HG03432 (cell line): ENCODE data around the gene PYROXD2.

Experiments used
- ATAC-seq: cut with Tn5 transposase; IDR thresholded peaks from one replicate; pipeline ENCODE4 v1.9.1; 2021; ENCODE audit warnings: mild to moderate bottlenecking, moderate library complexity; ENCODE audit not compliant: unreplicated experiment

Gene PYROXD2

DNA sequence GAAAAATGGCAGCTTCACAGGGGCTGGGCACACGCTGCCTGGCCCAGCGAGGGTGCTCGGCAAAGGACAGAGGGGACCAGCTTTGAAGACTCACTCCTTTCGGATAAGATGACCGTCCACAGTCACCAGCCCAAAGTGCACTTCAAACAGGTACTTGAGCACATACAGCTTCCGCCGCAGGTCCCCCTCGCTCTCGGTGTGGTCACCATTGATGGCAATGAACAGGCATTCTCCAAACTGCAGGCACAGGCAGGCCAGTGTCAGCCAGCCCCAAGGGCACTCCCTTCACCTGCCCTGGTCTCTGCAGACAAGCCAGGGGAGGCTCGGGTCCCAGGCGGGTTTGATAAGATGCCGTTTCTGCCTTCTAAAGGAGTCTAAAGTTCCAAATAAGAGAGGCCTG lies 20.2 kb upstream of the PYROXD2 start:
- ATAC-seq, result no peak

DNA sequence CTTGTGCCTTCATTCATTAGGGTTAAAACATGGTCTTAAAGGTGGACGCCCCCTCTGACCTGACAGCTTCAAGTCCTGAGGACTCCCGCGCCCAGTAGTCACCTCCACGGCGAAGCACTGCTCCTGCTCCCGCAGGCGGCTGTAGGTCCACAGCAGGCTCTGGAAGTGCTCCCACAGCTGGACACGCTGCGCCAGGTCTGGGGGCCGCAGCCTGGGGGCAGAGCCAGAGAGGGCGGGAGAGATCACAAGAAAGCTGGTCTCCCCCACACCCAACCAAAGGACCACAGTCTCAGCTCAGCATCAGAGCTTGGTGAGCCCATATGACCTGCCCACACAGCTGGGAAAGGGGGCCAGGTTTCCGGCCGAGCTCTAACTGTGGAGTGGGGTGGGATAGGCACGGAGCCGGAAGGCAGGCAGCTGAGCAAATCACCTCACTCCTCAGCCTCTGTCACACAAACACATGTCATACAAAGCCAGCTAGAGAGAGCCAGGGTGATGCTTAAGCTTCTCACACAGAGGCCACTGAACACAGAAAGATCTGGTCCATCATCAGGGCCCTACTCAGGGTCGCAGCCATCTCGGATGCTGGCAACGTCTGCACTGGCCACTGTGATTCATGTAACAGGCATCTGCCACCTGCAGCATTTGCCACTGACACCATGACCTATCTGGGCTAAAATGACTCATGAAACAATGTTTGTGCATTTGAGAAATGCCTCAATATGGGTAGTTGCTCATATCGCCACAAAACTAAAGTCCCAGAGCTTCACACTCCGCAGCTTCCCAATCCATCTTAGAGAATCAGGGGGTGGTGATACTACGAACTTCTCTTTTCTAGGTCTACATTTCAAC lies 19.1 kb upstream of the PYROXD2 start:
- ATAC-seq, result no peak

DNA sequence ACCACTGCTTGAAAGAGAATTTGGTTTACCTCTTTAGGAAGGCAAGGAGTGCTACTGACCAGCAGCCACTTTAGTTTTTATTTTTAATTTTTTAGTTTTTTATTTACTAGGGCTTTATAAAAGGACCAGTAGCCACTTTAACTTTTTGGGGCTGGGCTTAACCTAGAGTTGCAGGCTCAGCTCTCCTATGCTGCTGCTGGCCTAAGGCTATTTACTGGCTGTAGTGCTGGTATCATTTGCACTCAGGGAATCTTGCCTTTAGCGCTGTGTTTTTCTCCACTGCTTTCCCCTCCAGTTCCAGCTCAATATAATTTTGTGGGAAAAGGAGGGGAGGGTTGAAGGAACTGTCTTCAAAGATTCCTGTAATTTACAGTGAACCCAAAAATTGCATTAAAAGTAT lies 18.4 kb upstream of the PYROXD2 start:
- no peak for ATAC-seq

DNA sequence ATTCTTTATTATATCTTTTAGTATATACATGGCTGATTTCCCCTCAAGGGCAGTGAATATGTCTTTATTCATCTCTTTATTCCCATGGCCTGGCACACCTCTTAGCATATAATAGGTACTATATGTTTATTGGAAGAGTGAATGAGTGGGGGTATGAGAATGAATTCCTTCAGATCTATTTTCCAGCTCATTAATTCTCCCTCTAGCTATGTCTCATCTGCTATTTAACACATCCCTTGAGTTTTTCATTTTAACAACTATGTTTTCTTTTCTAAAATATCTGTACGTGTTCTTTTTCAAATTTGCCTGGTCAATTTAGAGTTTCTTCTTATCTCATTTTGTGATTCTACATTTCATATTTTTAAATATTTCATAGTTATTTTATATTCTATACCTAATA lies 17.3 kb upstream of the PYROXD2 start:
- ATAC-seq, result no peak

DNA sequence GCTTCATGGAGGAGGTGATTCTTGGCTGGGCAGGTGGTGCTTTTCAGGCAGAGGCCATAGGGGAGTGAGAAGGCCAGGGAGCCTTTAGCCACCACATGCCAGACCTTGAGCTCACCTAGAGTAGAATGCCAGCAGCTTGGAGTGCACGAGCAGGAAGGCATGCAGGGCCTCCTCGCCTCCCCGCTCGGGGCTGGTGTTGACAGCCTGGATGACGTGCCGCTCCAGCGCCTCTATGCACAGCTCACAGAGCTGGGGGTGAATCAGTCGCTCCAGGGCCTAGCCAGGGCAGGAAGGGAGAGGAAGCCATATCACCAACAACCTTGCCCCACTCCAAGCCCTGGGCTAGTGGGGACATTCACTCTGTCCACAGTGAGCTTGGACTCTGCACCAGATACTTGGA lies 16.0 kb upstream of the PYROXD2 start:
- no peak for ATAC-seq

DNA sequence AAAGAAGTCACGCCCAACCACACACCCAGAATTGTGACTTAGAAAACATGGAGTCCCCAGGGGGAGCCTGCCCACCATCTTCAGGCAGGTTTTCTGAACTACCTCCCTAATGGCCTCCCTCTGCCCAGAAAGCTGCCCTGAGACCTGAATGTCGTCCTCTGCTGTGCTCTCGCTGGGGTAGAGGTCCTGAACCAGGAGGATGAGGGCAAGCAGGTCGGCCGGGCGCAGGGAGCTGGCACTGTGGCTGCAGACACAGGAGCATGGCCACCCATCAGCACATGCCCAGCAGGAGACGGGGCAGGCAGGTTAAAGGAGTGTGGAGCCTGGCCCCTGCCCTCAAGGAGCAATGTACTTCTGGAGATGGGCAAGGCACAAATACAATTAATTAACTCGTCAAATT lies 15.4 kb upstream of the PYROXD2 start:
- ATAC-seq, result no peak

DNA sequence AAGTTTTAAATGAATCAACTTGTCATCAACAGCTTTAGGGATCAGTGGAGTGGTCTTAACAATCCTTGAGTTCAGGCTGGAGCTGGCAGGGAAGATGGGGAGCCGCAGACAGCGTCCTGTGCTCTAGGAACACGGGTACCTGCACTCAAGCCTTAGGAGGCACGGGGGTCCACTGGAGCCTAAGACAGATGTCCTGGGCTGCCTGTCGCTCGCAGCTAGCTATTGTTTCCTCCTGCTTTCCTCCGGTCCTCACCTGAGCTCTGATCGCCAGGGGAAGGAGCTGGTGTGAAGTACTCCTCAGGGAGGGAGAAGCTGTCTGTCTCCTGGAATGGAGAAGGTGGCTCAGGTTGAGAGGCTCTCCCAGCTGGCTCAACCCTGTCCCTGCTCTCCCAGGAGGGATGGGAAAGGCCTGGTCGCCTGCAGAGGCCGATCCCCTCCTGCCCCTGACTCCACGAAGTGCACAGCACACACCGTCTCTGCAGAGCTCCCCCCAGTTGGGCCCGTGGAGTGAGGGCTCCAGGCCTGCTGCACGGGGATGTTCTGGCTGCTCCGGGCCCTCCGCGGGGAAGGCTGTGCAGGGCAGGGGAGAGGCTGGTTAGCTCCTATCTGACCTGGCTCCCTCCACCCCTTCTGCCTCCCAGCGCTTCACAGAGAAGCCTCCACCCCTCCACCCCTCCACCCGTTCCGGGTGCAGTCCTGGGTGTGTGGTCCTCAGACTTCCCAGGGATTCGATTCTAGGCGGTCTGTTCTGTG lies 14.5 kb upstream of the PYROXD2 start:
- ATAC-seq, result no peak

DNA sequence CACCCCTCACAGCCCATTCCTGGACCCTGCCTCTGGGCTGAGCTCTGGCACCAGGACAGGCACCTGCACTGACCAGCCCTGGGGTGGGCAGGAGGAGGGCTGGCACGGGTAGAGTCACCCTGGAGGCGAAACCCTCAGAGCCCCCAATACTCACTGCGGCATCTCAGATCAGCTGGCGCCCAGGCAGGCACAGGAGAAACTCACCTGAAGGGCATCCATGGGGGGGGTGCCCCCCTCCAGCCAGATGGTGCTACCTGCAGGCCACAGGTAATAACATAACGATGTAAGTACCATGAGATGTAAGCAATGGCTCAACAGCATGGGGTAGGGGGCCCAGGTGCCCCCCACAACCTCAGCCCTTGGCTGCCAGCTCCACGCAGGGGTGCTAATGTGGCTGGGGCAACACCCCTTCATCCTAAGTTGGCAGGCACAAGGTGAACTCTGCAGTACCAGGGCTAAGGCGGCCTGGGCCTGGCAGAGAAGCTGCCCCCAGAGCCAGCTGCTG lies 12.1 kb upstream of the PYROXD2 start:
- no peak for ATAC-seq

DNA sequence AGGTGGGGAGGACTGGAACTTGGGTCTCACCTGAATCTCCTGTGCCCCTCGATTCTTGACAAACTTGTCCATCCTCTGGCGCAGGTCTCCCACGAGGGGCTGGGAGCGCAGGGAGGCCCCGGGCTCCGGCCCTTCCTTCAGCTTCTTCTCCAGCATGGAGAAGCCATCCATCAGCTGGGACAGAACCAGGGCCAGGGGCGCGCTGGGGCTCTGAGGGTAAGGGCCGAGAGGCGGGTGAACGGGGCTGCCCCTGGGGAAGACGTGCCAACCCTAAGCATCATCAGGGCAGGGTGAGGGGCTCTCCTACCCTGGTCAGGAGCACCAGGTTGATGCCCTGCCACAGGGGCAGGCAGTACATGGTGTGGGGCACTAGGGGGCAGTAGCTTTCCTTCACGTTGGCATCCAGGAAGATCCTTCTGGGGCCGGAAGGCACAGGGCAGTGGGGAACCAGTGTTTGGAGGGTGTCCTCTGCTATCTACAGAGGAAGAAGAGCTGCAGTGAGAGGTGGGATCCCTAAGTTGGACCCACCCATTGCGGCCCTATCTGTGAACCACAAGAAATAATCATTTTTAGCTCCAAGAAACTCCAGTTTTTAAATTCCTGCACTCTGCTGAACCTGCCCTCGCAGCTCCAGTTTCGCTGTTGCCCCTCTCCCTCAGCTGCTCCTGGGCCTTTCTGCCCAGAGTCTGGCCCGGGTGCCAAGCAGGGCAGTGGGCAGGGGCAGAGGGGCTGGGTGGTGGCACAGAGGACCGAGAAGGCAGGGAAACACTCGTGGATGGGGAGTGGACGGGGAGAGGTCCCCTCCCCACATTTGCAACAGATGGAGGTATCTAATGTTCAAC lies 10.8 kb upstream of the PYROXD2 start:
- ATAC-seq, result peak; percentile 74

DNA sequence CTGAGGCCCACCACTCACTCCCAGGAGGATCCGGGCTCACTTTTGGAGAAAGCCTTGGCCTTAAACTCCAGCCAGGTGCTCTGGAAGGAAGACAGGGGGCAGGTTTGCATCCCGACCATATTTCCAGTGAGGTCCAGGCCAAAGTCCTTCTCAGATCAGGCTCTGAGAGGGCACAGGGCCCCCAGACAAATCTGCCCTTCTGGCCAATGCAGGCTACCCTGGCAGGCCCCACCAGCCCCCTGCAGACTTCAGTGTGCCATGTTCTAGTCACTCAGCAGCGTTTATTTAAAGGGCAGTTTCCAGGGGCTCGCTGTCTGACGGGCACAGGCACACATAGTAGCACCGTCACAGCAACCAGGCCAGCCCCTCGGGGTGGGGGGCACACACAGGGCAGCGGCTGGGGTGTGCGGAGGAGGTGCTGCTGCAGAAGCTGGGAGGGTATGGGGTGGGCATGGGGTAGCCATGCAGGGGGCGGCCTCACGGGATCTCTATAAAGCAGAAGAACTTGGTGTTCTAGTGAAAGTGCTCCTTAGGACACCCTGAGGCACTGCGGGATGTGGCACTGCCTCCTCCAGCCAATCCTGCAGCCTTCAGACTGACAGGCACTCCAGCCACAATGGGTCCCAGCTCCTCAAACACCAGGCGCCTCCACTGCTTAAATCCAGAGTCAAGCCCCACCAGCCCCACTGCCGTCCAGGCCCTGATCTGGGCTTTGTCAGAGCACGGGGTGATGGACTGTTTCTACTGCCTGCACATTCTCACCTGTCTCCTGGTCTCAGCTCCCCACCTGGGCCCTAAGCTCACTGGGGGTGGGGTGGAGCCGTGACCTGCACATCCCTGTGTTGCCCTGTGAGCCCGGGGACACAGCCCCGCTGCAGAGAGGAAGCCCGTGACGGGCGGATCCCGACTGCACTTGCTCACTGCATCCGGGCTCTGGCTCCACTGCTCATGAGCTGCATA lies 9.6 kb upstream of the PYROXD2 start:
- ATAC-seq, result no peak

DNA sequence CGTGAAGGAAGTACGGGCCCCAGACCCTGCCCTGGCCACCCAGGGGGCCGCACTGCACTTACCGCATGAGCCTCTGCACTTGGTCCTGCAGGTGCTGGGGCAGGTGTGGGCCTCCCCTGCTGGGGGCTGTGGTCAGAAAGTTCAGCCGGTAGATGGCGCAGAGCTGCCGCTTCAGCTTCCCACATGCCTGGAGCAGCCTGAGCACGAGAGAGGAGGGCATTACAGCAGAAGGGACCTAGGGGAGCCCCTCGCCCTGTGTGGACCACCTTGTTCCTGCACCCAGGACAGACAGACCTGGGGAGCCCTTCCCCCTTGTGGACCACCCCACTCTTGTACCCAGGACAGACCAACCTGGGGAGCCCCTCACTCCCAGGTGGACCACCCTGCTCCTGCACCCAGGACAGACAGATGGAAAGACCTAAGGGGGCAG lies 8.7 kb upstream of the PYROXD2 start:
- no peak for ATAC-seq

DNA sequence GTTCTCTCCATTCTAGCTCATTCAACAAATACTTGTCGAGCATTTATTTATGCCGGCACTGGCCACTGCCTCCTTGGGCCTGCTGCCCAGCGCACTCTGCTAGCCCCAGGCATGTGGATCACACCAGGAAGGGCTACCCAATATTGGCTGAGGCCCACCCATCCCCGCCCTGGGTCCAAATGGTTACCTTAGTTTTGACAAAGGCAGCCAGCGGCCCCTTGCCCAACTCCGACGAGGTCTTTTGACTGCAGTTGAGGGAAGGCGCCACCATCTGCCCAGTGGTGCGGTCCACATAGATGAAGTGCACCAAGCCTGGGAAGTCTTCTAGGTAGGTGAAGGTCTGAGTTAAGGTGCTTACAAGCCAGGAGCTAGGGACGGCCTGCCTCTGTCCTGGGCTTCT lies 7.2 kb upstream of the PYROXD2 start:
- ATAC-seq, result no peak

DNA sequence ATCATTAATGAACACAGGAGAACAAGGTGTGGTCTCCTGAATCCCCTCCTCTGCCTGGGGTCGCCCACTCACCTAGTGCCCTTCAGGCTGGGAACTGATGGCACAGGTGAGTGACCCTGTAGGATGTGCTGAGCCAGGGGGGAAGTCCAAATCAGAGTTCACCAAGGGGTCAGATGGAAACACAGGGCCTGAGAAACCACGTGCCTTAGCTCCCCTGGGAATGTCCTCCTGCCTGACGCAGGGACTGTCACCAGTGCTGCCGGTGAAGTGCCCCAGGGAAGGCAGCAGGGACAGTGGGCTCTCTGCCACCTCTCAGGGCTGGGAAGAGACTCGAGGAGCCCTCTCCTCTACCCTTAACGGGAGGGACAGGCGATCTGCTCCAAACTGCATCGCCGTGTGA lies 5.8 kb upstream of the PYROXD2 start:
- no peak for ATAC-seq

DNA sequence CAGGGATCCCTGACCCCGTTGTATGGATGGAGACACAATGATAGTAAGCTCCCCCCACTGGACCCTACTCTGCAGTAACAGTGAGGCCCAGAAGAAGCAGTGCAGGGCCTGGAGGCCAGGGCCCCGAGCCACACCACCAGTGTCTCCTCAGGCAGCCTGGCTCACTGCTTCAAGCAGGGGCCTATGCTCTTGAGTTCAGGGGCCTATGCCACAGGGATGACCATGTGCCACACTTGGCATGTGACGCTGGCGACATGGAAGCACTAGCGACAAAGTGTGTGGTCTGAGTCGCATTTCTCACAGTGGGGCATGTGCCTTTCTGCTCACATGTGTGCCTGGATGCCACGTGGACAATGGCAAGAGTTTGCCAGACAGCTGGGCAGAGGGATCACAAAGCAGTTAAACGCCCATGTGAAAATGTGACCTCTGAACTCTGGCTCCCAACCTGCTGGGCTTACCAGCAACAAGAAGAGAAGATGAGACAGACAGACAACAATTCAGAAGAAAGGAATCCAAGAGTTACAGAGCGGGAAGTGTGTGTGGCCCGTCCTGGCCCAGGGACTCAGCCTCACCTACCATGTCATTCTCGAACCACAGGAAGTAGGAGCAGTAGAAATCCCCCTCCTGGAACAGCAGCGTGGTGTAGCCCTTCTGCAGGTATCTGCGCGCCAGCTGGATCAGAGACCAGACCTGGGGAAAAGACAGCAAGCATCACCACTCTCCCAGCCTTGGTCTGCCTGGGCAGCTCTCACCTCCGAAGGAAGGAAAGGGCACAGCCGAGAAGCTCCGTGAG lies 4.7 kb upstream of the PYROXD2 start:
- no peak for ATAC-seq

DNA sequence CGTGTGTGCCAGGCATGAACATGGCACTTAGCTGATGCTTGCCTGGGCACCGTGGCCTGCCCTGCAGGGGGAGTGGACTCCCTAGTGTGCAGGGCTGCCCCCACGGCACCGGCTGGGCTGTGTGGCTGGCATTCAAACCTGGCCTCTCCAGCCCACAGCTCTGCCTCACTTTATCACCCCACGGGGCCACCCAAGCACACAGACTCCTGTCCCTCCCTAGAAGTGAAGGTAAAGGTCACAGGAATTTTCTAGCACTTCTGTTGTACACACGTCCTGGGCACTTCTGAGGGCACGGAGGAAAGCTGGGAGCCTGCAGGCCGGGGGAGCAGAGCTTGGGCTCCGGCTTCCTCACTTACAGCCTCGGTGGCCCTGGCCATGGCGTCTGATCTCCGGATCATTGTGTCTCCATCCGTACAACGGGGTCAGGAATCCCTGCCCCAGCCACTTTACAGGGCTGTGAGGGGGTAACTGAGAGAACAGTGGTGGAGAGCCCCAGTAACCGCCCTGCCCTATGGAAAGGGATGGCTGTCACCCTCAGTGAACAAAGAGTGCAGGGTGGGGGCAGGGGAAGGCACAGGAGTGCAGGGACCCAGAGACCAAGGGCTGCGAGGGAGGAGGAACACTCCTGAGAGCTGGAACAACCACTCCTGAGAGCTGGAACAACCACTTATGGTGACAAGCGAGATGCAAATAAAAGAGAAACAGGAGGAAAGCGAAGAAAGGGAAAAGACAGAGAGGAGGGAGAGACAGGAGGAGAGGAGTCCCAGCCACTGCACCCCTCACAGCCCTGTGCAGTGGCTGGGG lies 3.9 kb upstream of the PYROXD2 start:
- ATAC-seq, result no peak

DNA sequence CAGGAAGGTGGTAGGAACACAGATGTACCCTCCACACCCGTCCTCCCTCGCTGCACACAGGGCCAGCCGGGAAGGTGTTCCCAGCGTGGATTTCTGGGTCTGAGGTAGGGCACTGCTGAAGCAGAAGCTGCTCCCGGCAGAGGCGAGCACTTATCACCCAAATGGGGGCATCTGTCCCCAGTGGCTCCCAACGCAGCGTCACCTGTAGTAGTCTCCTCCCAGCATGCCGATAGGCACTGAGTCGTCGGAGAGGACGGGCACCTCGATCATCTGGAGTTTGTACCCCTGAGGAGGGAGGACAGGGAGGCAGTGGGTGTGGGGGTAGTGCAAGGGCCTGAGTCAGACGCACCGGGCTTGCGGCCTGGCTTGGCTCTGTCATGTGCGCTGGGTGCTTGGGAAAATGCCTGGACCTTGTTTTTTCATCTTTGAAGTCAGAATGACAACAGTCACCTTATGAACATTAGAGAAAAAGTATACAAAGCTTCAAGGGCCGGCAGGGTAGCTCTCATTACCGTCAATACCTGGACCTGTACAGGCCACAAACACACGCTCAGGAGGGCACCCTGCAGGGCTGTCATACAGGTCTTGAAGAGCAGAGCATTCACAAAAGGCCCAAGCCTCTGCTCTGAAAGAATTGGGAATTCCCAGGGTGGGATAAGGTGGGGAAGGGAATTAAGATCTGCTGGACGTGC lies 3.1 kb upstream of the PYROXD2 start:
- no peak for ATAC-seq

DNA sequence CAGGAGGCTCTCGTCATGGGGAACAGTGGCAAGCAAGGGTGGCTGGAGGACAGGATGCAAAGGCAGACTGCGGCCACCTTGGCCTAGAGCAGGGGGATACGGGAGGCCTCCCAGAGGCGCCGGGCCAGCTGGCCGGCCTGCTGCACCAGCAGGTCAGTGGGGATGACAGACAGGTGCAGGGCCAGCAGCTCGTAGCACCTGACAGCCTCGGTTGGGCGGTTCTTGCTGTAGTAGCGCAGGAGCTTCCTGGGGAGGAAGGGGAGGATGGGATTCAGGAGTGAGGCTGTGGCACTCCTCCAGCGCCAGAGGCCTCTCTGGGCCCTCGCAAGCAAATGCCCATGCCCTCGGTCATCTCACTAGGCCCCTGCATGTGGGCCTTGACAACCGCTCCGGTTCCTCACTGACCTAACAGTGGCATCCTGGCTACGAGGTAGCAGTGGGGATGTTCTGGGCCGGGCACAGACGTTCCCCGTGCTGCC lies 2.5 kb upstream of the PYROXD2 start:
- no peak for ATAC-seq
